Prostate gland (tissue), 2 donors: ENCODE data around the gene GLI2.

ENCODE experiments used
- CTCF ChIP-seq, 4 experiments: fragments of 200-600 bp in 2 of 4; fragments of 450-650 bp in 2 of 4; sonication (generic) in 2 of 4; IDR thresholded peaks; 1 replicate in 3 of 4; 2 replicates in 1 of 4; pipeline ENCODE4 v1.5.1; 2016 to 2019; ENCODE audit warnings: antibody characterized with exemption in 4 of 4, mild to moderate bottlenecking in 2 of 4, moderate library complexity in 2 of 4
- POLR2AphosphoS5 ChIP-seq: sonication (generic); formaldehyde crosslinking; IDR thresholded peaks from one replicate; pipeline ENCODE4 v1.6.1; 2017; ENCODE audit warnings: antibody characterized with exemption

- TF ChIP-seq CTCF (IDR thresholded peaks at IDR 0.05), result no peak
- TF ChIP-seq POLR2AphosphoS5, result no peak
Measured at GRCh38 chr2:120758181-120759144, 22.8 kb downstream of the GLI2 start.
